NCI-H226 (cell line): ENCODE data around the gene PTMS.

Experiments
- DNase-seq: peaks from one replicate; pipeline ENCODE4 v3.0.0-alpha.2; 2015

PTMS gene

GRCh38 chr12:6772726-6773589, 6.8 kb downstream of the PTMS start:
- no peak for DNase-seq

GRCh38 chr12:6773590-6774351, 7.6 kb downstream of the PTMS start:
- DNase-seq, result no peak

GRCh38 chr12:6774499-6775062, 8.4 kb downstream of the PTMS start:
- DNase-seq, result no peak

- no peak for DNase-seq
Measured at GRCh38 chr12:6775185-6776174, 9.3 kb downstream of the PTMS start.

- DNase-seq, result no peak
Measured at GRCh38 chr12:6777386-6777785, 11.2 kb downstream of the PTMS start.

GRCh38 chr12:6778217-6778573, 12.0 kb downstream of the PTMS start:
- no peak for DNase-seq

- DNase-seq, result peak; percentile 84
Measured at GRCh38 chr12:6778574-6779550, 12.7 kb downstream of the PTMS start.

GRCh38 chr12:6779708-6780432, 13.7 kb downstream of the PTMS start:
- no peak for DNase-seq

GRCh38 chr12:6780573-6780972, 14.4 kb downstream of the PTMS start:
- DNase-seq, result no peak

GRCh38 chr12:6782119-6782518, 16.0 kb downstream of the PTMS start:
- DNase-seq, result no peak

- no peak for DNase-seq
Measured at GRCh38 chr12:6782850-6783566, 16.8 kb downstream of the PTMS start.

GRCh38 chr12:6783828-6784227, 17.7 kb downstream of the PTMS start:
- DNase-seq, result no peak

GRCh38 chr12:6784296-6784695, 18.1 kb downstream of the PTMS start:
- DNase-seq, result no peak

- DNase-seq, result no peak
Measured at GRCh38 chr12:6784761-6785160, 18.6 kb downstream of the PTMS start.

GRCh38 chr12:6786416-6787094, 20.4 kb downstream of the PTMS start:
- no peak for DNase-seq

- DNase-seq, result no peak
Measured at GRCh38 chr12:6787309-6787708, 21.1 kb downstream of the PTMS start.

GRCh38 chr12:6788972-6789924, 23.1 kb downstream of the PTMS start, which contains the start of gene CD4:
CD4 (plus strand) TSS chr12:6789528; CDS start chr12:6800139, 10,611 bp downstream.
- DNase-seq, result no peak
